Testis (tissue), 3 donors: ENCODE measurements around the gene LRRK1. TPM values are rescaled to one million over a fixed set of nuclear protein-coding genes. Genes with fewer than 3 reads are reported as not detected.

Experiments used
- DNase-seq: peaks from one replicate; pipeline ENCODE4 v3.0.0-alpha.2; 2019
- H3K27ac ChIP-seq, 2 donors: fragments of 200-600 bp; sonication (generic); one replicate each; pipeline ENCODE4 v1.5.1; 2019
- H3K27me3 ChIP-seq: fragments of 200-600 bp; sonication (generic); one replicate; pipeline ENCODE4 v1.5.1; 2019
- H3K36me3 ChIP-seq: fragments of 200-600 bp; sonication (generic); one replicate; pipeline ENCODE4 v1.5.1; 2017; ENCODE audit warnings: low read depth; ENCODE audit errors: missing control alignments
- H3K4me1 ChIP-seq: fragments of 200-600 bp; sonication (generic); one replicate; pipeline ENCODE4 v1.5.1; 2019
- H3K4me3 ChIP-seq, 2 donors: fragments of 200-600 bp; sonication (generic); one replicate each; pipeline ENCODE4 v1.5.1; 2017 to 2019
- H3K9me3 ChIP-seq: fragments of 200-600 bp; sonication (generic); one replicate; pipeline ENCODE4 v1.5.1; 2017
- POLR2A ChIP-seq: fragments of 450-650 bp; IDR thresholded peaks from one replicate; pipeline ENCODE4 v1.6.1; 2017; ENCODE audit warnings: antibody characterized with exemption, mild to moderate bottlenecking, moderate library complexity
- WGBS, 2 donors: methylation state at CpG; one replicate each; pipeline ENCODE4 v1.1.5; 2018; 5-methylcytosine and 5-hydroxymethylcytosine counted together
- intact Hi-C: fragments of 100-400 bp; cut with DNase I; formaldehyde crosslinking; loops from one replicate; pipeline ENCODE4 v1.15.1; 2023; ENCODE audit warnings: low total_unique reads
- polyA plus RNA-seq: library from polyadenylated mRNA; stranded (reverse); fragments of 350-450 nt; fragmentation: Illumina TruSeq; extraction: RNeasy Lipid Tissue Mini Kit (QIAGEN cat#74804); gene quantifications from one replicate; pipeline ENCODE4 v1.2.3, GENCODE V29; 2014; ENCODE audit warnings: low read depth, low replicate concordance; ENCODE audit not compliant: insufficient read depth
- total RNA-seq, 2 donors: library from RNA; depleted of rRNA; stranded (reverse); fragments of >200 nt; gene quantifications; one replicate each; pipeline ENCODE4 v1.2.3, GENCODE V29; 2016
- TF ChIP-seq, protein P1 (sequence below), 3 experiments: fragments of 450-650 bp in 2 of 3; fragments of 200-600 bp in 1 of 3; sonication (generic) in 1 of 3; IDR thresholded peaks; one replicate each; pipeline ENCODE4 v1.5.1; 2016 to 2019; ENCODE audit warnings: antibody characterized with exemption in 3 of 3, mild to moderate bottlenecking in 2 of 3, moderate library complexity in 1 of 3

LRRK1 gene
- total and polyA plus RNA-seq, 3 donors from 2014 or later = 18.8 to 24.6 (median 23.0) TPM

DNA sequence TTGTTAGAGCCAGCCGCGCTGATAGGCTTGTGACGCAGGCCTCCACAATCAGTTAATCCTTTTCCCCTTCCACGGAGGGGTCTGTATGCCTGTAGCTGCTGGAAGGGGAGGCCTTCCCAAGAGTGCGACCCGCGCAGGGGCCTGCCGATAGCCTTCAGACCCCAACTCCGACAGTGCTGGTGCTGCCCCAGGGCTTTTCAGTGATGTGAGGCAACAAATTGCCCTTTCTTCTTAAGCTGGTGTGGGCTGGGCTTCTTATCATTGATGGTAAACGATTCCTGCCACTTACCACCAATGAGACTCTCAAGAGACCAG lies 189.3 kb downstream of the LRRK1 start:
- Histone ChIP-seq H3K27me3 (no peaks in the 10 kb centered on the region), H3K27ac (no peak overlapping the region), H3K4me3 (no peak overlapping the region), H3K9me3 (no peaks in the 10 kb centered on the region), H3K4me1 (no peaks in the 10 kb centered on the region), H3K36me3 (no peaks in the 10 kb centered on the region)
- DNase-seq = no peak
- TF ChIP-seq, protein P1, sequence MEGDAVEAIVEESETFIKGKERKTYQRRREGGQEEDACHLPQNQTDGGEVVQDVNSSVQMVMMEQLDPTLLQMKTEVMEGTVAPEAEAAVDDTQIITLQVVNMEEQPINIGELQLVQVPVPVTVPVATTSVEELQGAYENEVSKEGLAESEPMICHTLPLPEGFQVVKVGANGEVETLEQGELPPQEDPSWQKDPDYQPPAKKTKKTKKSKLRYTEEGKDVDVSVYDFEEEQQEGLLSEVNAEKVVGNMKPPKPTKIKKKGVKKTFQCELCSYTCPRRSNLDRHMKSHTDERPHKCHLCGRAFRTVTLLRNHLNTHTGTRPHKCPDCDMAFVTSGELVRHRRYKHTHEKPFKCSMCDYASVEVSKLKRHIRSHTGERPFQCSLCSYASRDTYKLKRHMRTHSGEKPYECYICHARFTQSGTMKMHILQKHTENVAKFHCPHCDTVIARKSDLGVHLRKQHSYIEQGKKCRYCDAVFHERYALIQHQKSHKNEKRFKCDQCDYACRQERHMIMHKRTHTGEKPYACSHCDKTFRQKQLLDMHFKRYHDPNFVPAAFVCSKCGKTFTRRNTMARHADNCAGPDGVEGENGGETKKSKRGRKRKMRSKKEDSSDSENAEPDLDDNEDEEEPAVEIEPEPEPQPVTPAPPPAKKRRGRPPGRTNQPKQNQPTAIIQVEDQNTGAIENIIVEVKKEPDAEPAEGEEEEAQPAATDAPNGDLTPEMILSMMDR (IDR thresholded peaks at IDR 0.05) = no peak
- no peak for TF ChIP-seq POLR2A
- intact Hi-C loops = no loop called here
- 96 to 97% methylated on average over 10 of the region's 10 CpGs for WGBS, 2 donors

DNA sequence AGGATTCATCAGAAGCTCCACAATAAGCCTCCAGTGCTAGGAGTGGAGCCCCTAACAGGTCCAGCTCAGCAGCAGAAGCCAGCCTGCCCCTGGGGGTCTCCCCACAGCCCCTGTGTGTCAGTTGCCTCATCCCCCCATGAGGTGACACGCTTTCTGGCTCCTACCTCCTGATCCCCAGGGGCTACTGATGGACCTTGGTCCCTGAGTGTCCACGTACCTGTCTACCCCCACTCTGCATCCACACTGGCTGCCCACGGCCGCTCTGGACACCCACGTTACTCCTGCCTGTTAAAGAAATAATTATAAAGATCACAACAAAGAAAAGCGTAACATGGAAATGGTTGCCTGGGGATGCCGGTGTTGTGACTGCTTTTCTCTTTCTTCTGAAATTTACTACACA lies 189.6 kb downstream of the LRRK1 start:
- Histone ChIP-seq H3K36me3 (no peaks in the 10 kb centered on the region), H3K27ac (no peak overlapping the region), H3K4me3 (no peak overlapping the region), H3K9me3 (no peaks in the 10 kb centered on the region), H3K27me3 (no peaks in the 10 kb centered on the region), H3K4me1 (no peaks in the 10 kb centered on the region)
- 91 to 96% methylated on average over 7 of the region's 7 CpGs for WGBS, 2 donors
- intact Hi-C loops = no loop called here
- DNase-seq = no peak
- no peak for TF ChIP-seq POLR2A
- TF ChIP-seq, protein P1 (IDR thresholded peaks at IDR 0.05) = no peak

DNA sequence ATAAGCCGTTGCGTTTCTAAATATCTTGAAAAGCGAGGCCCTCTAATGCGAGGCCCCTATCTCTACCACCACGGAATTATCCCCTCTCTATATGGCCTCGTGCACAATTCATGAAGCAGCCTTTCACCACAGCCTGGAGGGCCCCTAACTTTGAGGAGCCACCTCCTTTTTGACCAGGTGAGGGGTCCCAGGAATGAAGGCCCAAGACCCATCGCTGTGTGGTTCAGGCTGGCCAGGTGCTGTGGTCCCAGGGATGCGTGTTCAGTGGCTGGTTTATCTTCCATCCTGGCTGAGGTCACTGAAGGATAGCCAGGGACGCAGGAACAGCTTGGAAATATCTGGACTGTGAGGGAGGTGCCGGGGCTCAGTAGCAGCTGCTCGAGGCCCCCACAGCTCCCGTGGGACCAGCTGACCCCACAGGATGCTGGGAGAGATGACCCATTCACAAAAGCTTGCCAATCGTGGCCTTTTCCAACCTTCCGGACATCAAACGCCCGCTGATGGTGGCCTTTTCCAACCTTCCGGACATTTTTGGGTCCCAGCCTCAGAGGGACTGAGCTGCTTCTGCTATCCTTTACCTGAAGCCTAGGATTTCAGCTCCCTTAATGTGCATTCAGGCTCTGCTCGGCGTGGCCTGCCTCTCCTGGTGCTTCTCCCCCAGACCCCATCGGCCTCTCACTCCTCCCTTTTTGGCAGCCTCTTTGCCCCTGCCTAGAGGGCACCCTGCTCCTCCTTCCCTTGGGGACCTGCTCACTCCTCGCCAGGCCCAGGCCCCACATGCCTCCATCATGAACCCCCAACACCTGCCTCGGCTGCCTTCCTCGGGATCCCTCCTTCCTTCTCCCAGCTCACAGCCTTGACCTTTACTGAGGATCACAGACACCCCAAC lies 191.8 kb downstream of the LRRK1 start:
- H3K27me3 ChIP-seq = no peaks in the 10 kb centered on the region
- TF ChIP-seq POLR2A = no peak
- 75 to 81% methylated on average over 21 of the region's 23 CpGs for WGBS, 2 donors
- H3K36me3 ChIP-seq = no peaks in the 10 kb centered on the region
- DNase-seq = no peak
- no peak overlapping the region for H3K27ac ChIP-seq
- no peaks in the 10 kb centered on the region for H3K9me3 ChIP-seq
- intact Hi-C loops = no loop called here
- H3K4me1 ChIP-seq = peaks cover 7% of the 10 kb centered on the region
- H3K4me3 ChIP-seq = no peak overlapping the region

DNA sequence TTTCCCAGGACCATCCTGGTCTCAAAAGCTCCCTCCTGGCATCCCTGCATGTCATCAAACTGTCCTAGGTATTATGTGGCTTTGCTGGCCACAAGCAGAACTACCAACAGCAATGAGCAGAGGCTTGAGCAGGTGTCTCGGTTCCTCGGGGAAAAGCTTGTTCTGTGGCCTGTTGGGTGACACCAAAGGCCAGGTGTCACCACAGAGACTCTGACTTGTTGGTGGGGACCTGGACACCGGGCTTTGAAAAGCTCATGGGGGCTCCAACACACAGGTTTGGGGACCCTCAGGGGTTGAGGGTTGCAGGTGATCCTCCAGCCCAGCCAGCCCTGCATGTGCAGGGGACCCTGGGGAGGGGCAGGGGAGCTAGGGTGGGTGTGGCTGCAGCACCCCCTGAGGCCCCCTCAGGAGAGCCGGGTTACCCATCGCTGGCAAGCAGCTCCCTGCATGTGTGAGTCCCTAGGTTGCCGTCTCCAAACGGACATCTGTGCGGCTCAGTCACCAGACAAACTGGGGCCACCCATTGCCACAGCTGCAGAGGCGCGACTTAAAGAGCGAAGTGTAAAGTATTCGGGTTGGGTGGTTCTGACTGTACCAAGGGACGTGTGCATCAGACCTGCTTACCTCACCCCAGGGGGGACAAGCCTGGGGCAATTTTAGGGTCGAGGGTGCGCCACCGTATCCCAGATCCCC lies 192.6 kb downstream of the LRRK1 start:
- Histone ChIP-seq H3K4me3 (no peak overlapping the region), H3K4me1 (peaks cover 10% of the 10 kb centered on the region), H3K27ac (no peak overlapping the region), H3K9me3 (no peaks in the 10 kb centered on the region), H3K36me3 (no peaks in the 10 kb centered on the region), H3K27me3 (no peaks in the 10 kb centered on the region)
- intact Hi-C loops = no loop called here
- no peak for DNase-seq
- 92 to 96% methylated on average over 6 to 16 of the region's 16 CpGs for WGBS, 2 donors
- TF ChIP-seq POLR2A = no peak
- TF ChIP-seq, protein P1 (IDR thresholded peaks at IDR 0.05) = no peak

GRCh38 chr15:101112336-101113113 lies 193.4 kb downstream of the LRRK1 start:
- Histone ChIP-seq H3K4me3 (no peak overlapping the region), H3K4me1 (peaks cover 10% of the 10 kb centered on the region), H3K27ac (no peak overlapping the region), H3K27me3 (no peaks in the 10 kb centered on the region), H3K36me3 (no peaks in the 10 kb centered on the region), H3K9me3 (no peaks in the 10 kb centered on the region)
- no peak for DNase-seq
- TF ChIP-seq POLR2A = no peak
- TF ChIP-seq, protein P1 (IDR thresholded peaks at IDR 0.05) = no peak
- intact Hi-C loops = no loop called here
- 73 to 100% methylated on average over 3 to 15 of the region's 16 CpGs for WGBS, 2 donors
